HG03025 (cell line): ENCODE measurements around the gene IFNE.
"Not testable (repeated sequence)": the region's sequence is repeated elsewhere in the genome, so short reads cannot be mapped to it uniquely, and the experiment has no call there.

ENCODE experiments used
- ATAC-seq: cut with Tn5 transposase; IDR thresholded peaks from one replicate; pipeline ENCODE4 v1.9.1; 2021; ENCODE audit warnings: mild to moderate bottlenecking, moderate library complexity; ENCODE audit not compliant: unreplicated experiment, low FRiP score

IFNE gene

DNA sequence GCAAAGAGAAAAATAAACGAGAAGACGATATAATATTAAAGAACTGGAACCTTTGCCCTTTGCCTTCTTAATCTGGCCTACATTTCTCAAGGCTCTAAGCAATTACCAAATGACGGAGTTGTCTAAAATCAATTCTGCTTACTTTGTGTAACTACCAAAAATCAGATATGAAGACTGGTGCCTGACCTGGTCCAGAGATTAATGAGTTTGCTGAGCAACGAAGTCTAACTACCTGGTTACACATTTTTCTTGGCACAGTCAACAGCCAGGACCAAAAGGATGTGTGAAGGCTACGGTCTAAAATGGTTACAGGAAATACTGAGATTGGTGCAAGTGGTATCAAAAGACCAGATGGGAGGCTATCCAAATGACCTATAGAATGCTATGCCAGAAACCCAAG, 17.8 kb upstream of the IFNE start:
- no peak for ATAC-seq

GRCh38 chr9:21491756-21492155, 9.6 kb upstream of the IFNE start:
- ATAC-seq, result no peak

- no peak for ATAC-seq
Measured at GRCh38 chr9:21481470-21482056, 550 bp downstream of the IFNE start.

DNA sequence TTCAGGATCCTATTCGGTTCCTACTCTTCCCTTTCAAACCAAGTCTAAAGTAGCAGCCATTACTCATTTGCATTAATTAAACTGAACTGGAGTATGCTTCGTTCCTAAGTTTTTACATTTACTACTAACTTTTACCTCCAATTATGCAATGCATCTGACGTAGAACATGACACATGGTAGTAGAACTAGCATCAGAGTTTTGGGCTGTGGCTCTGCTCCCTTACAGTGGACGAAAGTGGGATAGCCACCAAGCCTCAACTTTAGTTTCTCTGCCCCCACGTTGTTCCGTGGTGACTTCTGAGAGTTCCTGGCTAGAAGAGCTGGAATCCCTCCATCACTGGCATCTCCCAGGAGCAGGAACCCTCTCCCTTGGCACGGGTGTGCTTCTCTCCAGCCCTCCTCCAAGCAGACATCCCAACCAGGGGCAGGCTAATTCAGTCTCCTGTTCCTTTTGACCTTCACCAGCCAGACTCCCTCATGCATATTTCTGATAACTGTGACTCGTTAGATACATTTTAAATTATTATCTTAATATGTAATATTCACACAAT, 2.9 kb downstream of the IFNE start:
- ATAC-seq, result no peak

- no peak for ATAC-seq
Measured at GRCh38 chr9:21477466-21477865, 4.6 kb downstream of the IFNE start.

GRCh38 chr9:21473236-21473635, 8.9 kb downstream of the IFNE start:
- no peak for ATAC-seq

DNA sequence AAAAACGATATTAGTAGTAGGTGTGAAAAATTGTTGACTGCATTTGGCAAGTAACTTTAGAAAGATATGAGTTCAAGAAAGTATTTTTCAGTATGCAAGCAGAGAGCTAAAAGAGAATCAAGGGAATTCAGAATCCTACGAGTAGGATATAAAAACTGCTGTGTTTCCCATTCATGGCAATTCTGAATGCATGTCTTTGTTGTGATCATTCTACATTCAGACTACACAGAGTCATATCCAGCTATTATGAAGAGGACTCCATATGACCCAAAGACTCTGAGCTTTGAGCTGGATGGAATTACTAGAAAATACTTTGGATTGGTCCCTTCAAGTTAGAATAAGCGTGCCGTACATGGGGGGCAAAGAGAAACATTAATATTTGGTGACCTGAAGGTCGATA, 12.0 kb downstream of the IFNE start:
- no peak for ATAC-seq

DNA sequence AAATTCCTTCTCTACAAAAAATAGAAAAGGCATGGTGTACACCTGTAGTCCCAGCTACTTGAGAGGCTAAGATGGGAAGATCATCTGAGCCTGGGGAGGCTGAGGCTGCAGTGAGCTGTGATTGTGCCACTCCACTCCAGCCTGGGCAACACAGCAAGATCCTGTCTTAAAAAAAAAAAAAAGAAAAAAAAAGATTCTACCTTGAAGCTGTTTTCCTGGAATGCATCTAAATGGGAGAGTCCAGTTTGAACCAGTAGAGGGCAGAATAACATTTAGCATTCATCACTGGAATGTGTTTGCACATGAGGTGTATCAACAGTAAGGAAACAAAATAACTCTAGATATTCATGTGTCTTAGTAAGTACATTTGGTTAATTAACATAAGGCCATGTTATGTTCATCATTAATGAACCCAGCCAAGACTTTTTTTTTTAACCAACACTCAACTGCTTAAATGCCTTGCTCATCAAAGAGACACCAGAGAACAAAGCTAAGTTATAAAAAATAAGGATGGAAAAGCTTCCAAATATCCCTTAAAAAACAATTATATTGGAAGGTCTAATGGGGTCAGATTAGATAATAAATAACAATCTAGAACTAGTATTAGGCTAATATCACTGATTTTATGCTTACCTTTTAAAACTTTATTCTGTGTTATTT, 16.1 kb downstream of the IFNE start:
- no peak for ATAC-seq

- no peak for ATAC-seq
Measured at GRCh38 chr9:21465138-21465537, 17.0 kb downstream of the IFNE start.

DNA sequence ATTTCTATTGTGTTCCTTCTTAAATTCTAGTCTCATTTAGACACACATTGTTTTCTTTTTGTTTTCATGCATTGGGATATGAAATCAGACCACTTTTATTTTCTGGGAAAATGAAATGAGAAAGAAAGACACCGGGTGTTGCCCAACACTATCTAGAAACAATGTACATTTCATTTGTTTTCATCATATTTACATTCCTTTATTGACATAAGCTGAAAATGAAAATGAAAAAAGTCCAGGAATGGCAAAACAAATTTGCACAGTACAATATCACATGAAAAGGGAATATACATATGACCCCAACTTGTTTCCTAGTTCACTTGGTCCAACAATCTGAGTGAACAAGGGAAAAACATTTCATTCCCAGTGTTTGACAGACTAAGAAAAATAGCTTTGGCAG, 20.7 kb downstream of the IFNE start:
- no peak for ATAC-seq

DNA sequence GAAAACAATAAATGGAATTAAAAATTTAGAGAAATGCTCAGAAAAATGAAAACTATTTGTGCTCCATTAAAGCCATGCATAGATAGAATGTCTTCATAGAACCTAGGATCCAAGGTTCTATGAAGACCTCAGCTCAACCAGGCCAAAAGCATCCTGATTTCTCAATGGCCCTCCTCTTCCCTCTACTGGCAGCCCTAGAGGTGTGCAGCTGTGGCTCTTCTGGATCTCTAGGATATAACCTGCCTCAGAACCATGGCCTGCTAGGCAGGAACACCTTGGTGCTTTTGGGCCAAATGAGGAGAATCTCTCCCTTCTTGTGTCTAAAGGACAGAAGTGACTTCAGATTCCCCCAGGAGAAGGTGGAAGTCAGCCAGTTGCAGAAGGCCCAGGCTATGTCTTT, 26.8 kb downstream of the IFNE start:
- ATAC-seq, result peak; percentile 91

- no peak for ATAC-seq
Measured at GRCh38 chr9:21454149-21454548, 28.0 kb downstream of the IFNE start.

DNA sequence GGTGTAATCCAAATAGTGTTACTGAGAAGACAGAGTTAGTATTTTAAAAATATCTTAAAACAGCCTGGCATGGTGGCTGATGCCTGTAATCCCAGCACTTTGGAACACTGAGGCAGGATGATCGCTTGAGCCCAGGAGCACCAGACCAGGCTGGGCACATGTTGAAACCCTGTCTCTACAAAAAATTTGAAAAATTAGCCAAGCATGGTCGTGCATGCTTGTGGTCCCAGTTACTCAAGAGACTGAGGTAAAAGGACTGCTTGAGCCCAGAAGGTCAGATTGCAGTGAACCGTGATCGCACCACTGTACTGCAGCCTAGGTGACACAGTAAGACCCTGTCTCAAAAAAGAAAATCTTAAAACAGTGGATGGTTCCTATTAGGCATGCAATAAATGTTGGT, 29.4 kb downstream of the IFNE start:
- no peak for ATAC-seq

DNA sequence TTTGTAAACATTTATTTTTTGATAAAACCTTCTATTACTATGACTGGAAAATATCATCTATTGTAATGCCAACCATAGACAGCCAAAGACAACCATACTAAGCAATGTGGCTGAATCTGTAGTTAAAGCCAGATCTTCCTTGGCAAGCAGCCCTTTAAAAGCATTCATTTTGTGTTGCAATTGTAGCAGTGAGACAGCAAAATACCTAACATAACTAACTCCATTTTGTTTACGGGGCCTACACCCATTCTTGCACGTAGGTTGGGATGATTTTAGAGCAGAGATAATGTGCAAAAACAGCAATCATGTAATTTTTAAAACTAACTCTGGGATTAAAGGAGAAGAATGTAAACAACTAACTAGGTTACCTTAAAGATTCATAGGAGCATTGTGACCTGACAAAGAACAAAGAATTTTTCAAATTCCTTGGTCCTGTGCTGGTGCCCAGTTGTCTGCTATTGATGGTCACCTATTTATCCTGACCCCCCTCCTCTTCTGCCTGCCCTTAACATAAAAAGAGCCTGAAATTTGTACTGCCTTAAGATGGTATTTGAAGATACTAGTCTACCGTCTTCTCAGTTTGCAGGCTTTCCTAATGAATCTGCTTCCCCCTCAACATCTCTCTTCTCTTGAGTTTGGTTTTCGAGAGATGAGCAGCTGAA, 31.2 kb downstream of the IFNE start:
- no peak for ATAC-seq

- ATAC-seq, result not testable (repeated sequence)
Measured at GRCh38 chr9:21449312-21449711, 32.8 kb downstream of the IFNE start.

DNA sequence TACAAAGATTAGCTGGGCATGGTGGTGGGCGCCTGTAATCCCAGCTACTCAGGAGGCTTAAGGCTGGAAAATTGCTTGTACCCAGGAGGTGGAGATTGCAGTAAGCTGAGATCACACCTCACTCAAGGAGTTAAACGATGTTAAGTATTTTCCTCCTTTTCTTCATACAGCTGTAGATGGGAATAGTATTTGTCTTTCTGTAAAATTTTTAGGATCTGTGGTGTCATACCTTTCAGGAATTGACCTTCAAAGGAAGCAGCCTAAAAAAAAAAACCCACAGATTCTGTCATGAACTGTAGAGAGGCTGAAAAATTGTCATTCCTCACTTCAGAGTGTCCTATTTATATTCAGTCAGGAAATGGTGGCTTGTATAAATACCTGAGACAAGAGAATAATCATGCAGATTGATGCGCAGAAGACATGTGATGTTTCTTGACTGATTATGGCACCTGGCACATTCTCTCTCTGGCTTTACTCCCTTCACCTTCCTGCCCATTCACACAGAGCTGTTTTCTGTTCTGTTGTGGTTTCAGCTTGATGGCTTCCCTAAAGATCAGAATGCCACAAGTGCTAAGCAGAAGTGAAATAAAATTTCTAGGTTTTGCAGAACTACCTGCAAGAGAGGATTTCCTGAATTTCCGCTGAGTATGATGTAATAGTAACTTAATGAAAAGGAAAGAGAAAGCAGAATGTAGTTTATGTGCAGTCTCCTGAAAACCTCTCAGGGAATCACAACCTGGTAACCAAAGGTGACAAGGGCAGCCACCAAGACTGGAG, 38.1 kb downstream of the IFNE start:
- peak; percentile 79 for ATAC-seq

DNA sequence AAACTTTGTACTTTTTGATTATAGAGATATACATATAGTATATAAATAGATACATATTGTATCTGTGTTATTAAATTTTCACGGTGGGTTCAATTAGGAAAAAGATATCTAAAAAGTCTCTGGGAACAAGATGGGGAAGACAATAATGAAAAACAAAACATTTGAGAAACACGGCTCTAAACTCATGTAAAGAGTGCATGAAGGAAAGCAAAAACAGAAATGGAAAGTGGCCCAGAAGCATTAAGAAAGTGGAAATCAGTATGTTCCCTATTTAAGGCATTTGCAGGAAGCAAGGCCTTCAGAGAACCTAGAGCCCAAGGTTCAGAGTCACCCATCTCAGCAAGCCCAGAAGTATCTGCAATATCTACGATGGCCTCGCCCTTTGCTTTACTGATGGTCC, 42.0 kb downstream of the IFNE start, which contains the start of gene IFNA1:
Gene IFNA1 (plus strand): TSS at position 301 of the 400 bp plus-strand sequence. CDS start 69 bp downstream, at position 370.
- ATAC-seq, result no peak

- not testable (repeated sequence) for ATAC-seq
Measured at GRCh38 chr9:21435015-21435383, 47.1 kb downstream of the IFNE start.

DNA sequence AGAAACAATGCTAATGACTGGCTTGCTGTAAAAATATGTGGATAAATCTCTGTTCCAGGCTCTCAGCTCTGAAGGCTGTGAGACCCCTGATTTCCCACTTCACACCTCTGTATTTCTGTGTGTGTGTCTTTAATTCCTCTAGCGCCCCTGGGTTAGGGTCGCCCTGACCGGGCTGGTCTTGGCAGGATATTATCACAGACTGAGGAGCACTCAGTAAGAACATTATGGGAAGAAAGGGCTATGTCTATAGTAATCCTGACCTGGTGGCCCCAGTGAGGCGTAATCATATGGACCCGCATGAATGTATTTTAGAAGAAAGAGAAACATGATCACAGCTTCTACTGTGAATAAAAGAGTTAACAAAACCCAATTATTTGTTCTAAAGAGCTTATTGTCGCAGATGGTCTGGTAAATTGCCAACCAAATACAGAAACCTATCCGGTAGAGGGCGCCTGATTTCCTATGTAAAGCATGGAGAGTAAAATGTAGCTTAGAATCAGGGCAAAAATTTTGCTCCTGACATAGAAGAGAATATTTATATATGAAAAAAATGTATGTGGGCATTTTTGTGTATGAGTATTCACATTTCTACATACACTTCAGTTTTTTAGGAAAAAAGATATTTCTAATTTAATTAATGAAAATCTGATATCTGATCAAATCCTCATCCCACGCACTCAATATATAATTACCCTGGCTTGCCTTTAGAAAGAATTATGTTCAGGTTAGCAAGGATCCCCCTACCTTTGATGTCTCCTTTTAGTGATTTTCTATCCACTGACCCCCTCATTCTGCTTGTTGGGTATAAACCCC, 47.7 kb downstream of the IFNE start:
- ATAC-seq, result no peak
